K562 (cell line): Measurements from ENCODE around the gene NCOA6. TPM values are rescaled to one million over a fixed set of nuclear protein-coding genes. Genes with fewer than 3 reads are reported as not detected.

Experiments
- ATAC-seq: fragments of 200-7000 bp; cut with Tn5 transposase; 3 replicates; pipeline ENCODE4 v1.9.1; 2020; ENCODE audit warnings: moderate library complexity
- BruUV-seq: library from RNA; stranded (reverse); fragments of 400-500 nt; replicated peaks from 2 replicates; lab custom pipeline; 2021; lab: Mats Ljungman, UMichigan
- CTCF ChIA-PET: fragments of 300-600 bp; formaldehyde crosslinking; extraction: SDS; loops from one replicate; lab custom pipeline; 2021; ENCODE audit warnings: low intra/inter-chr PET ratio; lab: Yijun Ruan, JAX
- POLR2A ChIA-PET: fragments of 300-600, 350-650 bp; sonication (Branson Sonifier 250); formaldehyde crosslinking; extraction: SDS; loops from one replicate; lab custom pipeline; 2021; ENCODE audit warnings: antibody characterized with exemption, inconsistent platforms; lab: Yijun Ruan, JAX
- DNase-seq, 4 experiments: peaks; one replicate each; pipeline versions ENCODE4 v3.0.0 to v3.0.0-alpha.2; 2011 to 2018; ENCODE audit warnings: low spot score in 3 of 4, mixed read lengths in 3 of 4; ENCODE audit errors: extremely low read depth in 1 of 4
- FAIRE-seq: peaks from 2 replicates; lab custom pipeline; 2011; peaks lifted over from hg19 to GRCh38; lab: Jason Lieb, UNC
- H2AFZ ChIP-seq: 2 replicates; pipeline ENCODE4 v1.6.0; 2011; ENCODE audit warnings: low read depth, low read length, control low read depth, inconsistent platforms
- H3K27ac ChIP-seq: fragments of 200-600 bp; 3 replicates; pipeline ENCODE4 v1.8.0; 2011; ENCODE audit warnings: low read depth, mild to moderate bottlenecking, control low read depth, inconsistent platforms, low read length, moderate library complexity, mixed read lengths; ENCODE audit errors: extremely low read depth
- H3K27me3 ChIP-seq, 2 experiments: fragments of 300-600 bp in 1 of 2; 2 replicates in 1 of 2; 3 replicates in 1 of 2; pipeline versions ENCODE4 v1.6.0 to v1.8.0; 2011; ENCODE audit warnings: inconsistent platforms in 2 of 2, low read length in 2 of 2, mild to moderate bottlenecking in 1 of 2, mixed read lengths in 1 of 2, moderate library complexity in 1 of 2; ENCODE audit not compliant: control insufficient read depth in 2 of 2, insufficient read depth in 2 of 2
- H3K36me3 ChIP-seq: fragments of 300-600 bp; 3 replicates; pipeline ENCODE4 v1.8.0; 2011; ENCODE audit warnings: mild to moderate bottlenecking, low read length, inconsistent platforms; ENCODE audit not compliant: control insufficient read depth, insufficient read depth
- H3K4me1 ChIP-seq, 2 experiments: fragments of 200-600 bp in 1 of 2; replicated peaks in 1 of 2; 2 replicates in 1 of 2; 3 replicates in 1 of 2; pipeline versions ENCODE4 v1.5.1 to v1.8.0; 2011; ENCODE audit warnings: inconsistent platforms in 2 of 2, low read length in 2 of 2, mild to moderate bottlenecking in 1 of 2, mixed read lengths in 1 of 2, moderate library complexity in 1 of 2; ENCODE audit not compliant: control insufficient read depth in 2 of 2, insufficient read depth in 2 of 2
- H3K4me2 ChIP-seq: 2 replicates; pipeline ENCODE4 v1.6.1; 2011; ENCODE audit warnings: low read length, control low read depth, inconsistent platforms, mixed read lengths; ENCODE audit not compliant: insufficient read depth
- H3K4me3 ChIP-seq: fragments of 200-600 bp; sonication (generic), shearing (Covaris generic); 2 replicates; pipeline ENCODE4 v1.5.1; 2016; ENCODE audit warnings: control low read depth, inconsistent platforms
- H3K79me2 ChIP-seq: fragments of 200-600 bp; 3 replicates; pipeline ENCODE4 v1.8.0; 2011; ENCODE audit warnings: low read length, inconsistent platforms; ENCODE audit not compliant: control insufficient read depth, insufficient read depth
- H3K9ac ChIP-seq, 2 experiments: 2 replicates each; pipeline versions ENCODE4 v1.6.0 to v1.6.1; 2011; ENCODE audit warnings: low read depth in 2 of 2, low read length in 2 of 2, control low read depth in 1 of 2, inconsistent platforms in 1 of 2, mild to moderate bottlenecking in 1 of 2, mixed read lengths in 1 of 2; ENCODE audit not compliant: insufficient read depth in 1 of 2
- H3K9me1 ChIP-seq: one replicate; pipeline ENCODE4 v1.6.0; 2011; ENCODE audit warnings: inconsistent platforms, mild to moderate bottlenecking, low read length, moderate library complexity; ENCODE audit not compliant: control insufficient read depth, insufficient read depth
- H3K9me3 ChIP-seq: replicated peaks from 2 replicates; pipeline ENCODE4 v1.5.1; 2011; ENCODE audit warnings: low read depth, low read length, inconsistent platforms; ENCODE audit not compliant: control insufficient read depth, insufficient read depth
- H4K20me1 ChIP-seq: replicated peaks from 2 replicates; pipeline ENCODE4 v1.6.1; 2011; ENCODE audit warnings: low read length, inconsistent platforms, mixed read lengths; ENCODE audit not compliant: control insufficient read depth, insufficient read depth
- CREB3L1 ChIP-seq: fragments of 450-650 bp; IDR thresholded peaks from 2 replicates; pipeline ENCODE4 v1.6.1; 2014; ENCODE audit warnings: low read depth, mild to moderate bottlenecking, moderate library complexity, borderline replicate concordance
- CTBP1 ChIP-seq: fragments of 450-650 bp; IDR thresholded peaks from 2 replicates; pipeline ENCODE4 v1.6.1; 2016; ENCODE audit warnings: borderline replicate concordance
- EP400 ChIP-seq: fragments of 450-650 bp; IDR thresholded peaks from 2 replicates; pipeline ENCODE4 v1.6.1; 2017; ENCODE audit warnings: antibody characterized with exemption, mild to moderate bottlenecking, moderate library complexity
- FOS ChIP-seq: IDR thresholded peaks from 3 replicates; pipeline ENCODE4 v1.6.1; 2011; ENCODE audit not compliant: insufficient read length; ENCODE audit errors: extremely low read depth
- HSF4 ChIP-seq: fragments of 250-450 bp; sonication (Bioruptor Pico); IDR thresholded peaks from 2 replicates; pipeline ENCODE4 v2.1.2; 2022; ENCODE audit warnings: mild to moderate bottlenecking, moderate library complexity, borderline replicate concordance
- PRMT5 ChIP-seq: sonication (generic); formaldehyde crosslinking; IDR thresholded peaks from 2 replicates; pipeline ENCODE4 v1.5.0; 2020; ENCODE audit warnings: missing genetic modification reagents
- SMAD1 ChIP-seq: fragments of 150-350 bp; IDR thresholded peaks from 2 replicates; pipeline ENCODE4 v1.6.1; 2014; ENCODE audit warnings: low read length, low read depth; ENCODE audit not compliant: partially characterized antibody
- STAT5A ChIP-seq: IDR thresholded peaks from 2 replicates; pipeline ENCODE4 v1.6.1; 2012; ENCODE audit warnings: low read length, inconsistent platforms, borderline replicate concordance
- TAF7 ChIP-seq: fragments of 450-650 bp; IDR thresholded peaks from 2 replicates; pipeline ENCODE4 v1.6.1; 2016; ENCODE audit warnings: missing genetic modification characterization, missing compliant biosample characterization
- TAL1 ChIP-seq: fragments of 450-650 bp; IDR thresholded peaks from 2 replicates; pipeline ENCODE4 v1.6.1; 2016; ENCODE audit warnings: mild to moderate bottlenecking
- USF2 ChIP-seq: sonication (generic); formaldehyde crosslinking; IDR thresholded peaks from 2 replicates; pipeline ENCODE4 v1.5.0; 2020; ENCODE audit warnings: missing genetic modification reagents
- WGBS: fragments of 100-300 bp; shearing (Covaris generic); methylation state at CpG from one replicate; pipeline ENCODE4 v1.1.6; 2016; ENCODE audit warnings: low coverage, mixed read lengths; ENCODE audit not compliant: insufficient coverage; ENCODE audit errors: missing lambda C conversion rate; 5-methylcytosine and 5-hydroxymethylcytosine counted together
- in situ Hi-C: fragments of 300-500 bp; cut with MboI; formaldehyde crosslinking; loops from 4 replicates; pipeline ENCODE4 v1.15.0; 2018; ENCODE audit warnings: inconsistent platforms, mixed read lengths
- intact Hi-C: fragments of 100-400 bp; cut with micrococcal nuclease; formaldehyde crosslinking; loops from 2 replicates; pipeline ENCODE4 v1.14.2; 2022
- polyA plus RNA-seq, 8 experiments: library from polyadenylated mRNA; depleted of rRNA in 4 of 8; stranded (reverse) in 5 of 8; unstranded in 3 of 8; fragments of >200 nt; fragmentation: Nextera tagmentation in 2 of 8; fragmentation: Illumina TruSeq in 1 of 8; extraction: Ambion mirVana in 2 of 8; extraction: Trizol in 1 of 8; gene quantifications; 2 replicates each; pipeline versions ENCODE4 v1.2.1 to v1.2.3, GENCODE V29; 2011 to 2014; ENCODE audit warnings: inconsistent platforms in 1 of 8, missing spikeins in 1 of 8
- total RNA-seq, 7 experiments: library from RNA; depleted of rRNA in 6 of 7; stranded (reverse); fragments of >200 nt in 6 of 7; fragmentation: Illumina TruSeq in 2 of 7; extraction: Trizol in 2 of 7; gene quantifications; 2 replicates each; pipeline versions ENCODE4 v1.2.1 to v1.2.3, GENCODE V29; 2011 to 2021; ENCODE audit warnings: low replicate concordance in 1 of 7

Gene NCOA6
- total and polyA plus RNA-seq, 9 of the 15 experiments (the other 6 are each of a cell fraction or from before 2014, with no cell fraction given) = 6.1 to 25.0 (median 9.5) TPM

GRCh38 chr20:34713194-34713943 is 112.1 kb downstream of the NCOA6 start:
- ATAC-seq (peak; percentile 76), DNase-seq (peak; percentile 75 to 96 (median 84)), FAIRE-seq (peak; percentile 97)
- WGBS = 46% methylated on average over 1 of the region's 1 CpG
- H3K9me1 ChIP-seq = no peaks in the 10 kb centered on the region
- CTCF ChIA-PET = interaction anchor here (0.6 kb wide), 1 partner anchor 669 kb away, joined by 5 read pairs; no protein-coding TSS in a partner anchor
- intact Hi-C loops (loop anchor here (5.0 kb wide), 1 partner anchor 54 kb away; no protein-coding TSS in a partner anchor), in situ Hi-C loops (no loop called here)
- no peaks in the 10 kb centered on the region for H3K27me3 ChIP-seq
- peaks cover 13% of the 10 kb centered on the region; the same call in 2 of the 3 replicates for H3K36me3 ChIP-seq
- peak overlapping the region; percentile 44 for H3K4me2 ChIP-seq
- BruUV-seq = no TSS peak
- no peaks in the 10 kb centered on the region for H3K79me2 ChIP-seq
- H3K4me3 ChIP-seq = no peak overlapping the region
- peak overlapping the region; percentile 76 for H3K27ac ChIP-seq
- H3K9me3 ChIP-seq = no peaks in the 10 kb centered on the region
- POLR2A ChIA-PET = interaction anchor here (0.6 to 1.6 kb wide), 15 partner anchors 8 to 1032 kb away, joined by 3 to 7 read pairs (median 3); partner anchors contain the start of genes DYNLRB1 and TP53INP2
- peak overlapping the region; percentile 33 to 57; a peak in 2 of 4 replicates for H3K9ac ChIP-seq
- 0 out of 2 replicates have a peak, but pooled peaks cover 2% of the 10 kb centered on the region for H4K20me1 ChIP-seq
- H3K4me1 ChIP-seq = peaks cover 32 to 37% of the 10 kb centered on the region in 2 experiments
- H2AFZ ChIP-seq = no peak overlapping the region
- no peak for TF ChIP-seq TAF7 (tag)
- peak; percentile 84 for TF ChIP-seq STAT5A
- TF ChIP-seq CREB3L1 = peak; percentile 24; the same call in 1 of the 2 replicates
- peak; percentile 65 for TF ChIP-seq EP400
- peak; percentile 93 for TF ChIP-seq TAL1
- TF ChIP-seq PRMT5 = no peak
- TF ChIP-seq FOS = peak; percentile 86
- TF ChIP-seq HSF4 = no peak
- TF ChIP-seq SMAD1 = peak; percentile 46
- peak; percentile 72 for TF ChIP-seq USF2 (CRISPR knock-in tag)
- peak; percentile 95 for TF ChIP-seq CTBP1
